ENCODE results near the gene CARD6.

- TF ChIP-seq, protein P1, sequence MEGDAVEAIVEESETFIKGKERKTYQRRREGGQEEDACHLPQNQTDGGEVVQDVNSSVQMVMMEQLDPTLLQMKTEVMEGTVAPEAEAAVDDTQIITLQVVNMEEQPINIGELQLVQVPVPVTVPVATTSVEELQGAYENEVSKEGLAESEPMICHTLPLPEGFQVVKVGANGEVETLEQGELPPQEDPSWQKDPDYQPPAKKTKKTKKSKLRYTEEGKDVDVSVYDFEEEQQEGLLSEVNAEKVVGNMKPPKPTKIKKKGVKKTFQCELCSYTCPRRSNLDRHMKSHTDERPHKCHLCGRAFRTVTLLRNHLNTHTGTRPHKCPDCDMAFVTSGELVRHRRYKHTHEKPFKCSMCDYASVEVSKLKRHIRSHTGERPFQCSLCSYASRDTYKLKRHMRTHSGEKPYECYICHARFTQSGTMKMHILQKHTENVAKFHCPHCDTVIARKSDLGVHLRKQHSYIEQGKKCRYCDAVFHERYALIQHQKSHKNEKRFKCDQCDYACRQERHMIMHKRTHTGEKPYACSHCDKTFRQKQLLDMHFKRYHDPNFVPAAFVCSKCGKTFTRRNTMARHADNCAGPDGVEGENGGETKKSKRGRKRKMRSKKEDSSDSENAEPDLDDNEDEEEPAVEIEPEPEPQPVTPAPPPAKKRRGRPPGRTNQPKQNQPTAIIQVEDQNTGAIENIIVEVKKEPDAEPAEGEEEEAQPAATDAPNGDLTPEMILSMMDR (IDR thresholded peaks at IDR 0.05), result no peak
- TF ChIP-seq POLR2A (IDR thresholded peaks at IDR 0.05), result no peak
Measured at GRCh38 chr5:40882291-40882690, 41.1 kb downstream of the CARD6 start.

All from thyroid gland (tissue), 4 donors.